SIG-M5 treated with dmso at 0.1 percent for 504 hours (cell line): ENCODE measurements around the gene SUSD6.
"Not testable (repeated sequence)": the region's sequence is repeated elsewhere in the genome, so short reads cannot be mapped to it uniquely, and the experiment has no call there.

ENCODE experiments used
- DNase-seq: peaks from one replicate; lab custom pipeline; 2025; ENCODE audit not compliant: unreplicated experiment; lab: John Stamatoyannopoulos, UW

The SUSD6 gene

GRCh38 chr14:69711065-69711464, 99.7 kb downstream of the SUSD6 start:
- no peak for DNase-seq

DNA sequence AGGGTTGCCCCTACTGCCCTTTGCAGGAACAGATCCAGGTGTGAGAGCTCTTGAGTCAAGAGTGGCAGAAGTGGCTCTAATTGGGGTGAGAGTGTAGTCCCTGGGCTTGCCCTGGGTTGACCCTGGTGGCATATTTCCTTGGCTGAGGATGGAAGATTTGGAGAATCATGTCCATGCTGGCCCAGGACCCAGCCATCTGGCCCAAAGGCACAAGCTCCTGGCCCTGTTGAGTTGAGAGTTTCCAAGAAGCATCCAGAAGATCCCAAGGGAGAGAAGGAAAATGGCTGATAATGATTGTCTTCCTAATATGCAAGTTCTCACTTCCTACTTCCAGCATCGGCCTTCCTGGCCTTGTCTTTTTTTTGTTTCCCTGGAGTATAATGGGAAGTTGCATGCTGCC, 100.1 kb downstream of the SUSD6 start:
- no peak for DNase-seq

DNA sequence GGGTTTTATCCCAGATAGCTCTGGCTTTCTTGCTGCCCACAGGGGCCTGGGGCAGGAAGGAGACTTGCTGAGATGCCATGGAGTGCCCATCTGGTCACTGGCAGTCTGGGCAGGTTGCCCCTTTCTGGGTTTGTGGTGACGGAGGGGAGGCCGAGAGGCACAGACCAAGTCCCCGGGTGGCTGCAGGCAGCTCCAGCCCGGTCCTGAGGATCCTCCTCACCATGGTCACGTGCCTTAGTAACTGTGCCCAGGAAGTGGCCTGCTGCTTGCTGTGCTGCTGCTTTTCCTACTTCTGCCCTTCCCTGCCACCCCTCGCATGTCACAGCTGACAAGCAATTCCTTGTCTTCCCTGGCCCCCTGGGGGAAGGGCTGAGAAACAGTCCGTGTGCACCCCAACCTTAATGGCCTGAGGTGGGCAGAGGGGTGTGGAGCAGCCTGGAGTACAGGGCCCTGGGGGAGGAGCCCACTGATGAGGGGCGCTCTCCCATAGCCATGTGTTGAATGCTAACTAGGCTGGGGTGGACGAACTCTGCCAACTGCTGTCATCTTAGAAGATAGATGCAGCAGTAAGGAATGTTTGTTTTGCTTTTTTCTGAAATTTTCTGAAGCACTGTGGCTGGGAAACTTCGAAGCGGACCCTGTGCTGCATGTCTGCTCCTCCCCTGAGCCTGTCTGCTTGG, 100.6 kb downstream of the SUSD6 start:
- DNase-seq: no peak

- DNase-seq: no peak
Observed at GRCh38 chr14:69712599-69713088, 101.2 kb downstream of the SUSD6 start.

DNA sequence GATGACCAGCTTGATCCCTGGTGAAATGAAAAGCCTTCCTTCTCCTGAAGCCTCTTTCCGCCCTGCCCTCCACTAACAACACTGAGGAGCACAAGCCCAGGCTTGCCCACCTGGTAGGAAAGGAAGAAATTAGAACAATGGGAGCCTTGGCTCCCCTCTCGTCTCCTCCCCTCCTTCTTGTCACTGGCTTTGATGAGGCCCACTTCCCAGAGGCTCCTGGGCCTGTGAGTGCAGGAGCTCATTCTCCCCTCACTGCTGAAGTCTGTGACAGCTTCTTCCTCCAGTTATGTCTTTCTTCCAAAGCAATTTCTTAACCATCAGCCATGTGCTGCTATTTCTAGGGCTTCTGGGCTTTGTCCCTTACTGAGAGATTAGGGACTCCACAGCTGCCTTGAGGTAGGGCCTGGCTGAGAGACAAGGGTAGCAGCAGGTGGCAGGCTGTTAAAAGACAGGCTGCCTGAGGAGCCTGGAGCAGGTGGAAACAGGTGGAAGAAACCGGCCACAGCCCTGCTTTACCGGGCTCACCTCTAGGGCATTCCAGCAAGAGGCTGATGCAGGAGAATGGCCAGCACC, 101.9 kb downstream of the SUSD6 start:
- no peak for DNase-seq

GRCh38 chr14:69713993-69714679, 102.7 kb downstream of the SUSD6 start:
- DNase-seq: no peak

DNA sequence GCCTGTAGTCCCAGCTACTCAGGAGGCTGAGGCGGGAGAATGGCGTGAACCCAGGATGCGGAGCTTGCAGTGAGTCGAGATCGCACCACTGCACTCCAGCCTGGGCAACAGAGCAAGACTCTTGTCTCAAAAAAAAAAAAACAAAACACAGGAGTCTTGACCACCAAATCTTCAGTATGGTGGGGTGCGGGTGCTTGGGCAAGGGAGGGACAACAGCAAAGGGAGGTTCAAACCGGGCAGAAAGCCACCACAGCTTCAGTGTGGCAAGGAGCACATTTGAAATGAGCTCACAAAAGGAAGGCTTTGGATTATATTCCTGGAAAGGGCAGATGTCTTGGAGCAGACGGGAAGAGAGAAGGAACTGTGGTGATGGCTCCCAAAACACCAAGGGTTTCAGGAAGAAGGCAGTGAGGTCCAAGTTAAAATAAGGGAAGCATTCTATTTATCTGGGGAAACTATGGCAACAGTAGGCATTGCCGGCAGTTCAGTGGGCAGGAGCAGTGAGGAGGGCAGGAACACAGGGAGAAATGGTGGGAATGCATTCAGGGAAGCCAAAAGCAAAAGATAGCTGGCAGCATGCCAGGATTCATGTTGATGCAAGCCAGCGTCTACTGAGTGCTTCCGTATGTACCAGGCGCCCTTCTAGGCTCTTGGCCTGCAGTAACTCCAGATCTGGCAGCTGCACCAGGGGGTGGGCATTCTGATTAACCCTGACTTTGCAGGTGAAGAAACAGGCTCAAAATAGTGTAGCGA, 104.5 kb downstream of the SUSD6 start:
- no peak for DNase-seq

DNA sequence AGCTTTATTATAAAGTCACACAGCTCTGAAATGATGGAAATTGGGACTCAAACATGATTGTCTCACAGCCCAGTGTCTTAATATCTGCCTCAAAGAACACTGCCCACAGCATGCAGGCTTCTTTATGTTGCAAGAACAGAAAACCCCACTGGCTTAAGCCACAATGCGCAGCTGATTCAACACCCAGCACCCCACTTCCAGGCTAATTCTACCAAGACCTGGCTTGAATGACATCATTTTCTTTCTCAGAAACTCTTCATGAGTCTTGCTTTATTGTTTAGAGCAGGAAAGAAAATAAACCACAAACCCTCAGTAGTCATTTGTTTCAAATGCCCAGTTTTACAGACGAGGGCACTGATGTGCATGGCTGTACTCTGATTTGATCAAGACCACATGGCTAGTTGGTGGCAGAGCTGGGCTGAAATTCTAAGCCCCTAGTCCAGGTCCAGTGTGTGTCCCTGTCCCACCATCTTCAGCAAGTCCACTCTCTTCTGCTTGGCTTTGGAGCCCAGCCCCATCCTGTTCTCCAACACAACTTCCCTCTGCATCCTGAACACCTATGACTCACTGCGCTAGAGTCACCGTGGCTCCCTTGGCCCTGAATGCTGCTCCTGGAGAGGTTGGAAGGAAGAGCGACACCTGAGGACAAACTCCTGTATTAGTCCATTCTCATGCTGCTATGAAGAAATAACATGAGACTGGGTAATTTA, 105.2 kb downstream of the SUSD6 start:
- DNase-seq: peak; percentile 42

DNA sequence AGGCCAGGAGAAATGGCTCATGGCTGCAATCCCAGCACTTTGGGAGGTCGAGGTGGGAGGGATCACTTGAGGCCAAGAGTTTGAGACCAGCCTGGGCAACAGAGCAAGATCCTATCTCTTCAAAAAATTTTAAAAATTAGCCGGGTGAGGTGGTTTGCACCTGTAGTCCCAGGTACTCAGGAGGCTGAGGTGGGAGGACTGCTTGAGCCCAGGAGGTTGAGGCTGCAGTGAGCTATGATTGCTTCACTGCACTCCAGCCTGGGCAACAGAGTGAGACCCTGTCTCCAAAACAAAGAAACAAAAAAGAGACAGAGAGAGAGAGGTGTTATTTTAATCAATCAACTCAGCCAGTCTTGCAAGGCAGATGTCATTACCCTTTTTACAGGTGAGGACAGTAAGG, 107.2 kb downstream of the SUSD6 start:
- DNase-seq: not testable (repeated sequence)

DNA sequence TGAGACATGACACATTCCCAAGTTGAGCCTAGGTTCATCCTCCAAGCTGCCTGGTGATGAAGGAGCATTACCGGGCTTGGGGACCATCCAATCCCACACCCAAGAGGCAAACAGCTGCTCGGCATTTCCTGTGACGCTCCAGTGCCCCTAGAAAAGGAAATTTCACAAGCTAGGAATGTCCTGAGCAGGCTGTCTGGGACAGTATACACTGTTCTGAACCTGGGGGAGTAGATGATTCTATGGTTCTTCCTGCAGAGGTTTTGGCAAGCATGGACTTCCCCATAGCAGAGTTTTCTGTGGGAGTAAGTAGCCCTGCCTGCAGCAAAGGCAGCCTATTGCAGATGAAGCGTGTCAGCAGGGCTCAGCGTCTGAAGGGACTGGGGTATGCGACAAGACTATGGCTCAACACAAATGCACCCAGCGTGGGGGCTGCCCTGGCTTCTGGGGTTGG, 108.1 kb downstream of the SUSD6 start:
- no peak for DNase-seq

DNA sequence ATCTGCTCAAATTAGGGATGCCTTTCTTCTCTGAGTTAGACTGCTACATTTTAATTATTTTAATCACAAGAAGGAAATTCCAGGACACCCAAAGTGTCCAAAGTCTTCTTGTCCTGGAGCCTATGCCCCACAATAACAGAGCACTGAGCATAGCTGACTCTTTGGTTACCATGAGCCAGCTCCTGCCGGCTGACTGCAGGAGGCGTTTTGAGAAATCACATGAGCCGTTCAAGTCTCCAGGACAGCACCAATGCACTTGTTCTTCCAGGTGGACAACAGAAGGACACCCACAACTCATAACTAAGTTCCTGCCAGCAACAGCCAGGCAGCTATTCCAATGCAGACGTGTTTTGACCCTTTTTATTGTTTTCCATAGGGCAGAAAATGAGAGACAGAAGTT, 109.5 kb downstream of the SUSD6 start:
- no peak for DNase-seq

DNA sequence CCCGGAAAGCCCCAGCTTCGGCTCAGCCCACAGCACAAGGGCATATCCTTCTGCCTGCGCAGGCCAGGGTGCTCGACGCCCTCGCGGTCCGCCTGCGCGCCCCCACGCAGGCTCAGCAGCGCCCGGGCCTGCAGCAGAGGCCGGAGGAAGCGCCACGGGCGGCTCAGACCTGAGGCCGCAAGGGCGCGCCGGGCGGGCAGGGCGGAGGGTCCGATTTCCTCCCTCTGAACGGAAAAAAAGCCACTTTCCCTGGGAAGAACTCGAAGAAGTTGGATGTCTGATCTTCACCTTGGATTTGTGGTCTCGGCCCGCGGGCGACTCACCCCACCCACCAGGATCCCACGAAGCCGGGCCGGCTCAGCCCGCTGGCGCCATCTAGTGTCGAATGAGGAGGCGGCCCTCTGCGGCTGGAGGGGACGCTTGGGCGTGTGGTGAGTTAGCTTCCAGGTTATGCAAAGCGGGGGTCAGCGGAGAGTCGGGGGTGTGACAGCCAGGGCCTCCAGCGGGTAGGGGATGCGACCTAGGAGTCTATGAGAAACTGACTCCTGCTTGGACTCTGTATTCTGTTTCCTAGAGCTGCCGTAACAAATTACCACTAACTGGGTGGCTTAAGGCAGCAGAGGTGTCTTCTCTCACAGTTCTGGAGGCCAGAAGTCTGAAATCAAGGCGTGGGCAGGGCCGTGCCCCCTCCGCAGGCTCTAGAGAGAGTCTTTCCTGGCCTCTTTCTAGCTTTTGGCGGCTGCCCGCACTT, 115.5 kb downstream of the SUSD6 start:
- DNase-seq: peak; percentile 59

GRCh38 chr14:69727860-69728259, 116.5 kb downstream of the SUSD6 start:
- DNase-seq: no peak

- DNase-seq: not testable (repeated sequence)
Observed at GRCh38 chr14:69731919-69732598, 120.7 kb downstream of the SUSD6 start.

GRCh38 chr14:69736405-69736804, 125.0 kb downstream of the SUSD6 start:
- DNase-seq: not testable (repeated sequence)

DNA sequence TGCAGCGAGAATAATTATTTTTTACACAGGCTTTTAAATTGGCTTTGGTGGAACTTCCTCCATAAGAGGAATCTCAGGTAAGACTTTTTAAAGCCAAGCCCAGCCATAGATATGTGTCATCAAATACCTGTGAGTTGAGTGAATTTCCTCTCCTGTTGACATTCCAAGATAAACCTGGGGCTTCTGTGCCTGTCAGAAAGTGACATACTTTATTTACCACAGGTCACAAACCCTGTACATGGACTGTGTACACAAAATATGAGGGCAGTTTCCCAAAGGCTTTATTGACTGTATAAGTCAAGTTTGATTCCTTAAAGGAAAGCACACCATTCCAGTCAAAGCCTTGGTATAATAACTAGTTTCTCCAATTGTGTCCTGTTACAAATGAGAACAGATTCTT, 129.7 kb downstream of the SUSD6 start:
- peak; percentile 47 for DNase-seq

DNA sequence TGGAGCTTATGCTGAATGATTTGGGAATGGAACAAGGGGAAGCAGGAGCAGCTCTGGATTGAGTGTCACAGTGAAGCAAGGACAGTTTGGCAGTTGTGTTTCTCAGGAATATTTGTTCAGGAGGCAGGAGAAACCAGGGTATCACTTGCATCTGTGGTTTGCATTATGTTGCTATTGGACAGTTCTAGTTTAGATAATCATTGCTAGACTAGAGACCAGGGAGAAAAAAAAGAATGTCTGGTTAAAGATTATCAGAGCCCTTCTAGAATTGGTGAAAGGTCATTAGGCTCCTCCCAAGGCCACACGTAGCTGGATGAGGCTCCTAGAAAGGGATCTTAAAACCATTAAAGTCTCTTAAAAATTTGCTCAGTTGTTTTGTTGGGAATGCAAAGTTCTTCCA, 138.6 kb downstream of the SUSD6 start:
- no peak for DNase-seq

DNA sequence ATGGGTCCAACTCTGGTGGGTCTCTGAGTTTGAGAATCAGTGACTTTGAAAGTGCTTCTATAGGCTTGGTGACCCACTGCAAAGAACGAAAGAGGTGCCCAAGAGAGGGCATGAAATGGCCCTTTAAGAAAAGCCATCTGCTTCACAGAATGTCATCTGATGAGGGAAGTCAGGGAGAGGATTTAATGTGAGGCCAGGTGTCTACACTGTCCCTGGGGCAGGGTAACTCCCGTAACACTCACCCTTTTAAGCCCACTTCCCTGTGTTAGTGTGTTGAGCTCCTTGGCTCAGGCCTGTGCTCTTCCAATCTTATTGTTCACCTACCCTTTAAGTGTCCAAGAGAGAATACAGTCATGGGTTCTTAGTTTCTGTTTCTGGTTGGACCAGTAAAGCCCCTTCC, 139.1 kb downstream of the SUSD6 start:
- no peak for DNase-seq

DNA sequence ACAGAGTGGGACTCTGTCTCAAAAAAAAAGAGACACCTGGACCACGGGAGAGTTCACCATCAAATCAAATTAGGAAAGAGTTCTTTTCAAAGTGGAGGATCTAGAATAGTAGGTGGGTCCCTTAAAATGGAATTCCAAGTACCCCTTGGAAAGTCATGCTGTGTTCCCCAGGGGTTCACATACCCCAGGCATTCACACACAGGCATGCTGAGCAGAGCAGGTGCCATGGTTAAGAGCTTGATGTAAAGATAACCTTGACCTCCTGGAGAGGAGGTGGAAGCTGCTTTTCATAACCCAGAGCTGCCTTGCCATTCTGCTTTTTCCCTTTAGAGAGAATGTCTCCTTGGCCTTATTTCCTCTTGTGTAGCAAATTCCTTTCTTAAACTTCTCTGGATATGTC, 141.4 kb downstream of the SUSD6 start:
- DNase-seq: no peak

GRCh38 chr14:69753860-69754259, 142.5 kb downstream of the SUSD6 start:
- no peak for DNase-seq
